Activated CD4-positive, alpha-beta memory T cell treated with anti-CD3 and anti-CD28 coated beads for 36 hours (primary cell): ENCODE measurements around the gene OPN4. TPM values are rescaled to one million over a fixed set of nuclear protein-coding genes. Genes with fewer than 3 reads are reported as not detected.
"Not testable (repeated sequence)": the region's sequence is repeated elsewhere in the genome, so short reads cannot be mapped to it uniquely, and the experiment has no call there.

ENCODE experiments used
- CTCF ChIA-PET: fragments of 350-600 bp; sonication (Branson Sonifier 250); formaldehyde crosslinking; loops from one replicate; lab custom pipeline; 2021; ENCODE audit warnings: antibody characterized with exemption, inconsistent platforms; lab: Charles Lee
- POLR2A ChIA-PET: fragments of 350-600 bp; sonication (Branson Sonifier 250); formaldehyde crosslinking; loops from one replicate; lab custom pipeline; 2021; ENCODE audit warnings: antibody characterized with exemption; lab: Charles Lee
- DNase-seq: peaks from one replicate; pipeline ENCODE4 v3.0.0-alpha.2; 2020
- H3K27ac Mint-ChIP-seq: one replicate; pipeline ENCODE4 v1.8.0; 2021; ENCODE audit warnings: mixed read lengths
- H3K27me3 Mint-ChIP-seq: one replicate; pipeline ENCODE4 v1.8.0; 2021; ENCODE audit warnings: mixed read lengths
- H3K36me3 Mint-ChIP-seq: one replicate; pipeline ENCODE4 v1.8.0; 2021; ENCODE audit warnings: mixed read lengths
- H3K4me1 Mint-ChIP-seq: one replicate; pipeline ENCODE4 v1.8.0; 2021; ENCODE audit warnings: low read depth, mixed read lengths
- H3K4me3 Mint-ChIP-seq: one replicate; pipeline ENCODE4 v1.8.0; 2021; ENCODE audit warnings: mild to moderate bottlenecking, mixed read lengths
- H3K9me3 Mint-ChIP-seq: one replicate; pipeline ENCODE4 v1.8.0; 2021; ENCODE audit warnings: mixed read lengths
- intact Hi-C: fragments of 100-400 bp; cut with micrococcal nuclease; formaldehyde crosslinking; loops from one replicate; pipeline ENCODE4 v1.15.1; 2023
- total RNA-seq, 2 experiments: library from RNA; stranded (reverse); gene quantifications; one replicate each; pipeline ENCODE4 v1.2.3, GENCODE V29; 2021

Gene OPN4
- not detected for total RNA-seq

- ChIA-PET CTCF (no interaction called here), POLR2A (no interaction called here)
- H3K36me3 Mint-ChIP-seq: no peaks in the 10 kb centered on the region
- H3K4me1 Mint-ChIP-seq: no peaks in the 10 kb centered on the region
- H3K27ac Mint-ChIP-seq: no peak within 1 kb of the TSS
- H3K4me3 Mint-ChIP-seq: no peak within 1 kb of the TSS
- no peaks in the 10 kb centered on the region for H3K27me3 Mint-ChIP-seq
- DNase-seq: no peak
- intact Hi-C loops: no loop called here
- H3K9me3 Mint-ChIP-seq: no peaks in the 10 kb centered on the region
These were observed at the start of gene OPN4 for GRCh38 chr10:86654411-86655172. OPN4 (plus strand) TSS chr10:86654547; CDS start chr10:86654784, 237 bp downstream.

DNA sequence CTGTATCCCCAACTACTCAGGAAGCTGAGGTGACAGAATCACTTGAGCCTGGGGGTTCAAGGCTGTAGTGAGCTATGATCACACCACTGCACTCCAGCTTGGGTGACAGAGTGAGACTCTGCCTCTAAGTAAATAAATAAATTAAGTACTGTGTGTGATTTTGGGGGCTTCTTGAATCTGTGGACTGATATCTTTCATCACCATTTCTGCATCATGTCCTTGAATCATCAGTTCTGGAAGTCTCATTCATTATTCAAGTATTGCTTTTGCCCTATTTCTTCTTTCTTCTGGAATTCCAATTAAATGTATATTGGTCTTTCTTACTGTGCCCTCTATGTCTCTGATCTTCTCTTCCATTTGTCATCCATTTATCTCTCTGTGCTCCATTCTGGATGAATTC, 46.7 kb upstream of the OPN4 start:
- peaks cover 3% of the 10 kb centered on the region for H3K9me3 Mint-ChIP-seq

GRCh38 chr10:86609920-86610319, 44.4 kb upstream of the OPN4 start:
- CTCF ChIA-PET: no interaction called here

More for the DNA sequence above, 46.7 kb upstream of the OPN4 start:
- DNase-seq: no peak
- intact Hi-C loops: no loop called here
- Mint-ChIP-seq H3K27me3 (peaks cover 4% of the 10 kb centered on the region), H3K27ac (no peak overlapping the region), H3K4me3 (no peak overlapping the region), H3K36me3 (no peaks in the 10 kb centered on the region), H3K4me1 (no peaks in the 10 kb centered on the region)
- ChIA-PET POLR2A (interaction anchor here (1.2 kb wide), 1 partner anchor 38 kb away, joined by 3 read pairs; no protein-coding TSS in a partner anchor), CTCF (no interaction called here)

DNA sequence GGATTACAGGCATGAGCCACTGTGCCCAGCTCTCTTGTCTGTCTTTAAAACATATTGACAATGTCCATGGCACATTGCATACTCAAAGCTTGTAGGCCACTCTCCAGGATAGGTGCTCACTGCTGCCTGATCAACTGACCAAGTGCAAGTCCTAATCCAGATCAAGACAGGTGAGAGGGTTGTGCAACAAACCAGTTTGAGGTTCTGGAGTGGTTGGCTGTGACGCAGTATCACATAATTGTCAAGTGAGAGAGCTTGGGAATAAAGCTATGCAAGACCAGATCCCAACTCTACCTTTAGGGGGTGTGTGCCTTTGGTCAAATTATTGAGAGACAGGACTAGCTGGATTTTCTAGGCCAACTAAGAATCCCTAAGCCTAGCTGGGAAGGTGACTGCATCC, 43.0 kb upstream of the OPN4 start:
- no peak overlapping the region for H3K4me3 Mint-ChIP-seq
- ChIA-PET CTCF (no interaction called here), POLR2A (no interaction called here)
- no peak for DNase-seq
- no peak overlapping the region for H3K27ac Mint-ChIP-seq
- H3K9me3 Mint-ChIP-seq: peaks cover under 1% of the 10 kb centered on the region
- intact Hi-C loops: no loop called here
- H3K4me1 Mint-ChIP-seq: no peaks in the 10 kb centered on the region
- H3K36me3 Mint-ChIP-seq: no peaks in the 10 kb centered on the region
- peaks cover 9% of the 10 kb centered on the region for H3K27me3 Mint-ChIP-seq

More at GRCh38 chr10:86609920-86610319, 44.4 kb upstream of the OPN4 start:
- no peak for DNase-seq
- Mint-ChIP-seq H3K9me3 (peaks cover 3% of the 10 kb centered on the region), H3K27me3 (peaks cover 9% of the 10 kb centered on the region), H3K36me3 (no peaks in the 10 kb centered on the region), H3K27ac (no peak overlapping the region), H3K4me1 (no peaks in the 10 kb centered on the region), H3K4me3 (no peak overlapping the region)
- POLR2A ChIA-PET: no interaction called here
- intact Hi-C loops: no loop called here

- intact Hi-C loops: no loop called here
- no peak overlapping the region for H3K27ac Mint-ChIP-seq
- ChIA-PET POLR2A (no interaction called here), CTCF (no interaction called here)
- no peaks in the 10 kb centered on the region for H3K9me3 Mint-ChIP-seq
- H3K4me3 Mint-ChIP-seq: no peak overlapping the region
- H3K36me3 Mint-ChIP-seq: no peaks in the 10 kb centered on the region
- H3K27me3 Mint-ChIP-seq: peaks cover 6% of the 10 kb centered on the region
- DNase-seq: no peak
- no peaks in the 10 kb centered on the region for H3K4me1 Mint-ChIP-seq
These were observed 41.3 kb upstream of the OPN4 start for GRCh38 chr10:86613096-86613495.

- CTCF ChIA-PET: no interaction called here
- intact Hi-C loops: no loop called here
- POLR2A ChIA-PET: no interaction called here
- DNase-seq: no peak
- Mint-ChIP-seq H3K27ac (no peak overlapping the region), H3K36me3 (no peaks in the 10 kb centered on the region), H3K4me3 (no peak overlapping the region), H3K4me1 (no peaks in the 10 kb centered on the region), H3K9me3 (no peaks in the 10 kb centered on the region), H3K27me3 (peaks cover 6% of the 10 kb centered on the region)
These were observed 40.4 kb upstream of the OPN4 start for GRCh38 chr10:86613905-86614304.

DNA sequence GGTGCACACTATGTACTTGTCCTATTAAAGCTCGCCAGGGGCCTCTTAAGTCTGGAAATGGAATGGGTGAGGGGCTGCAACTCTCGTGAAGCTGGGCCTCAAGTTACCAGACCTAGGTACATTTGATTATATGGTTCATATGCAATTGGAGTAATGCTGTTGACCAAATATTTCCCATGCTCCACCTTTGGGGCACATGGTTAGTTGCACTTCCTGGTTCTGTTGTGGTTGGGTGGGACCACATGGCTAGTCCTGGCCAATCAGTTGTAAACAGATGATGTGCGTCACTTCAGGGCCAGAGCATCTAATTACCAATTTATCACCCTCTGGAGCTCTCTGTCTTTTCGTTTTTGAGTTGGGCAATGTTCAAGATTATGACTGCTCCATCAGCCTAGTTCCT, 39.5 kb upstream of the OPN4 start:
- Mint-ChIP-seq H3K27ac (no peak overlapping the region), H3K36me3 (no peaks in the 10 kb centered on the region), H3K27me3 (peaks cover 6% of the 10 kb centered on the region), H3K9me3 (no peaks in the 10 kb centered on the region), H3K4me1 (no peaks in the 10 kb centered on the region), H3K4me3 (no peak overlapping the region)
- CTCF ChIA-PET: no interaction called here
- POLR2A ChIA-PET: no interaction called here
- DNase-seq: no peak
- intact Hi-C loops: no loop called here

DNA sequence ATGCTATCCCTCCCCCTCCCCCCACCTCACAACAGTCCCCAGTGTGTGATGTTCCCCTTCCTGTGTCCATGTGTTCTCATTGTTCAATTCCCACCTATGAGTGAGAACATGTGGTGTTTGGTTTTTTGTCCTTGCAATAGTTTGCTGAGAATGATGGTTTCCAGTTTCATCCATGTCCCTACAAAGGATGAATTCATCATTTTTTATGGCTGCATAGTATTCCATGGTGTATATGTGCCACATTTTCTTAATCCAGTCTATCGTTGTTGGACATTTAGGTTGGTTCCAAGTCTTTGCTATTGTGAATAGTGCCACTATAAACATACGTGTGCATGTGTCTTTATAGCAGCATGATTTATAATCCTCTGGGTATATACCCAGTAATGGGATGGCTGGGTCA, 37.1 kb upstream of the OPN4 start:
- H3K9me3 Mint-ChIP-seq, H3K27me3 Mint-ChIP-seq, H3K4me3 Mint-ChIP-seq, H3K4me1 Mint-ChIP-seq, intact Hi-C loops, DNase-seq, POLR2A ChIA-PET, H3K36me3 Mint-ChIP-seq, H3K27ac Mint-ChIP-seq, CTCF ChIA-PET: not testable (repeated sequence)

DNA sequence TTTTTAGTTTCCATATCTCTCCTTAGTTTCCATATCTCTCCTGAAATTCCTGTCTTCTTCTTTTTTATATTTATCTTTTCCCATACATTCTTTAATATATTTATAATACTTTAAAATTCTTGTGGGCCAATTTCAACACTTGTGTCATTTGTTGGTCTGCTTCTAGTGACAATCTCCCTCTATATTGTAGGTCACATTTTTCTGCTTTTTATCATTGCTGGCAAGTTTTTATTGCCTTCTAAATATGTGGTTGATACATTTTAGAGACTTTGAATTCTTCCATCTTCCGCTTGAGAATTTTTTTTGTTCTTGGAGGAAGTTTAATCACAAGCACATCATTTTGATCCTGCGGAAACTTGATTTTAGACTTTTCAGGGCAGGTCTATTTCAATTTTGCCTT, 26.0 kb upstream of the OPN4 start:
- ChIA-PET CTCF (no interaction called here), POLR2A (no interaction called here)
- Mint-ChIP-seq H3K4me3 (no peak overlapping the region), H3K9me3 (no peaks in the 10 kb centered on the region), H3K27ac (no peak overlapping the region), H3K4me1 (peaks cover 3% of the 10 kb centered on the region), H3K36me3 (no peaks in the 10 kb centered on the region), H3K27me3 (peaks cover 24% of the 10 kb centered on the region)
- DNase-seq: no peak
- intact Hi-C loops: no loop called here

- CTCF ChIA-PET: interaction anchor here (1.1 kb wide), 1 partner anchor 15 kb away, joined by 3 read pairs; no protein-coding TSS in a partner anchor
- peaks cover 33% of the 10 kb centered on the region for H3K27me3 Mint-ChIP-seq
- H3K36me3 Mint-ChIP-seq: no peaks in the 10 kb centered on the region
- H3K4me1 Mint-ChIP-seq: peaks cover 3% of the 10 kb centered on the region
- intact Hi-C loops: no loop called here
- no peak overlapping the region for H3K27ac Mint-ChIP-seq
- no peaks in the 10 kb centered on the region for H3K9me3 Mint-ChIP-seq
- no peak overlapping the region for H3K4me3 Mint-ChIP-seq
- POLR2A ChIA-PET: no interaction called here
- DNase-seq: no peak
These were observed 24.3 kb upstream of the OPN4 start for GRCh38 chr10:86630079-86630478.

GRCh38 chr10:86632009-86632800, 22.1 kb upstream of the OPN4 start:
- no peak overlapping the region for H3K4me3 Mint-ChIP-seq
- POLR2A ChIA-PET: no interaction called here
- peaks cover 3% of the 10 kb centered on the region for H3K4me1 Mint-ChIP-seq
- intact Hi-C loops: no loop called here
- CTCF ChIA-PET: no interaction called here
- H3K36me3 Mint-ChIP-seq: no peaks in the 10 kb centered on the region
- peaks cover 41% of the 10 kb centered on the region for H3K27me3 Mint-ChIP-seq
- DNase-seq: no peak
- no peaks in the 10 kb centered on the region for H3K9me3 Mint-ChIP-seq
- H3K27ac Mint-ChIP-seq: no peak overlapping the region

DNA sequence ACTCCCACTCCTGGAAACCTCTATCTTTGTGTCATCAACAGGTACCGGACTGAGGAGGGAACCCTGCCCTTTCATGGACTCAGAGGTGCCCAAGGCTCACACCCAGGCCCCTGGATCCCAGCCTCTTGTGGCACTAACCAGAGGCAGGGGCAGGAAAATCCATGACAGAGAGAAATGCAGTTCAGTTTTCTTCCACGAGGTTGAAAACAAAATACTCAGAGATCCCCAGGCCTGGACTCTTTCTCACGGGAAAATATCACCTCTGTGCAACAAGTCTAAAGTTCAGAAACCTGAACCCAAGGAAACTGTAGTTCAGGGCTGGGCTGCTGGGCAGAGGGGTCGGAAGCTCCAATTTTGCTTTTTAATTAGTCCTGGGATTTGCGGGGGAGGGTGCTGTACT, 21.4 kb upstream of the OPN4 start:
- no peaks in the 10 kb centered on the region for H3K36me3 Mint-ChIP-seq
- intact Hi-C loops: no loop called here
- no peaks in the 10 kb centered on the region for H3K9me3 Mint-ChIP-seq
- peaks cover 3% of the 10 kb centered on the region for H3K4me1 Mint-ChIP-seq
- CTCF ChIA-PET: no interaction called here
- H3K27ac Mint-ChIP-seq: no peak overlapping the region
- peaks cover 41% of the 10 kb centered on the region for H3K27me3 Mint-ChIP-seq
- H3K4me3 Mint-ChIP-seq: no peak overlapping the region
- DNase-seq: no peak
- POLR2A ChIA-PET: no interaction called here
